GM18498 (cell line): ENCODE data around the gene PRSS53.
"Not testable (repeated sequence)": the region's sequence is repeated elsewhere in the genome, so short reads cannot be mapped to it uniquely, and the experiment has no call there.

ENCODE experiments used
- ATAC-seq: cut with Tn5 transposase; IDR thresholded peaks from one replicate; pipeline ENCODE4 v1.9.1; 2021; ENCODE audit warnings: mild to moderate bottlenecking, moderate library complexity; ENCODE audit not compliant: unreplicated experiment

Gene PRSS53

DNA sequence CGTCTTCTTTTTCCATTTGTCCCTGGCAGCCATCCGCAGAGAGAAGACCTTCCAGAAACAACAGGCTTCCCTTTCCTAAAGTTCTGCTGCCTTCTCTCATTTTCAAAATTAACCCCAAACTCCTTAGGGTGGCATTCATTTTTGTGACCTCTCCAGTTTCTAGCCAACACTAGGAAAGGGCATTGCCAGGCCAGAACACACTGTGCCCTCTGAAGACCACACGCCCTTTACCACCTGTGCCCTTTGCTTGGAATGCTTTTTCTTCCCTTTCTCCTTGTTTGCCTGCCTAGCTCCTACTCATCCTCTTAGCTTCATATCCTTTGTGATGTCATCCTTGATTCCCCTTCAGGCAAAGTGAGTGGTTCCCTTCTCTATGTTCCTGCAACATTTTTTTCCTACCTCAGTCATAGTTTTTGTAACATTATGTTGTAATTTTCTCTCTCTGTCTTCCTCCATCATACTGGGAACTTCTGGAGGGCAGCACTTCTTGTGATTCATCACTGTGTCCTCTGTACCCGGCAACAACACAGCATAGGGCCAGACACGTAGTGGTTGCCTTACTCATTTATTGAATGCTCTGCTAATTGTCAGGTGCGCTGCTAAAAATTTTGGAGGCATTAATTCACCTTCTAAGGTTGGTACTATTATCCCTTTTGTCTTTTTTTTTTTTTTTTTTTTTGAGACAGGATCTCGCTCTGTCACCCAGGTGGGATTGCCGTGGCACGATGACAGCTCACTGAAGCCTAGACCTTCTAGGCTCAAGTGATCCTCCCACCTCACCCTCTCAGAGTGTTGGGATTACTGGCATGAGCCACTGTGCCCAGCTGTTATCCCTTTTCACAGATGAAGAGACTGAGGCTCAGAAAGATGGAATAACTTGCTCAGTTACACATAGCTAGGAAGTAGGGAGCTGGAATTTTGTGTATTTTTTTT, 29.7 kb upstream of the PRSS53 start:
- no peak for ATAC-seq

- ATAC-seq = peak; percentile 93
Observed at GRCh38 chr16:31117384-31118222, 28.9 kb upstream of the PRSS53 start, which contains the start of gene KAT8. Gene KAT8 (plus strand): TSS chr16:31117664. CDS start chr16:31117682, 18 bp downstream.

- ATAC-seq = no peak
Observed at GRCh38 chr16:31114468-31114867, 25.7 kb upstream of the PRSS53 start.

GRCh38 chr16:31113121-31114120, 24.7 kb upstream of the PRSS53 start:
- no peak for ATAC-seq

DNA sequence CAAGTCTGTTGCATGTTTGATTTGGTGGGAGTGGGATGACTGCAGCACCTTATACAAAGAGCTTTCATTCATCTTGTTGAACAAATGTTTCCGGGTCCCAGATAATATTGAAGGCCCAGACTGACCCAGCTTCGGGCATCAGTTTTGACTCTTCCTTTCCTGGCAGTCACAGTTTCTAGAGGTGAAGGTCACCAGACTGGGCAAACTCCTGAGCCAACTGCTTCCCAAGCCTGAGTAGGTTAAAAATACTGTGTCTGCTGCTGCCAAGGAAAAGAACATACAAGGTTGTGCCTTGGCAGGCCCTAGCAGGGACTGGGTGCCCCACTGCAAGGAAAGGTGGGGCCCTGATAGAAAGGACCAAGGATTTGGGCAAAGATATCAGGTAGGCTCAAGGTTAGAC, 24.0 kb upstream of the PRSS53 start:
- ATAC-seq = no peak

GRCh38 chr16:31111881-31112466, 23.2 kb upstream of the PRSS53 start:
- no peak for ATAC-seq

DNA sequence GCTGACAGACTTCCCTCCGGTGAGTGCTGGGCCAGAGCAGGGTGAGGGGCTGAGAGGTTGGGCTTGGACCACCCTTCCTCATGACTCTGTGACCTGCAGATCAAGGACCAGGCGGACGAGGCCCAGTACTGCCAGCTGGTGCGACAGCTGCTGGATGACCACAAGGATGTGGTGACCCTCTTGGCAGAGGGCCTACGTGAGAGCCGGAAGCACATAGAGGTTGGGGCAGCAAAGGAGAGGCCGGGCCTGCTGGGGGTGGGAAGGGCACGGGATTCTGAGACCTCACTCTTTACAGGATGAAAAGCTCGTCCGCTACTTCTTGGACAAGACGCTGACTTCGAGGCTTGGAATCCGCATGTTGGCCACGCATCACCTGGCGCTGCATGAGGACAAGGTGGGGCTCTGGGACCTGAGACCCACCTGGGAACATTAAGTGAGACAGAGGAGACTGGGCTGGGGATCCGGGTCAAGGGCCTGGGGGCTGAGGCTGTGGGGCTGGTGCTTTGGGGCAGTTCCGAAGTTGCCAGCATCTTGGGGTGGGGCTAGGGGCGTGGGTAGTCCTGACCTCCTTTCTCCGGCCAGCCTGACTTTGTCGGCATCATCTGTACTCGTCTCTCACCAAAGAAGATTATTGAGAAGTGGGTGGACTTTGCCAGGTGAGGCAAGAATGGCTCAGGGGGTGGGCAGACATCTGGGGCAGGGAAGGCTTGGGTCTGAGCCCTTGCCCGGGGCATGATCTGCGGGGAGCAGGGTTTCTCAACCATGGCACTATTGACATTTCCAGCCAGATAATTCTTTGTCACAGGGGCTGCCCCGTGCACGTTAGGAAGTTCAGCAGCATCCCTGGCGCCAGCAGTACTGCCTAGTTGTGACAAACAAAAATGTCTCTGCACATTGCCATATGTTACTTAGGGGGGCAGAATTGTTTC, 21.6 kb upstream of the PRSS53 start:
- ATAC-seq = no peak

- no peak for ATAC-seq
Observed at GRCh38 chr16:31109622-31110021, 20.9 kb upstream of the PRSS53 start.

GRCh38 chr16:31108794-31109558, 20.2 kb upstream of the PRSS53 start:
- ATAC-seq = no peak

- peak; percentile 84 for ATAC-seq
Observed at GRCh38 chr16:31108035-31108793, 19.5 kb upstream of the PRSS53 start, which contains the start of gene BCKDK. Gene BCKDK (plus strand): TSS chr16:31108386. CDS start chr16:31109224, 838 bp downstream.

GRCh38 chr16:31107465-31107867, 18.7 kb upstream of the PRSS53 start:
- peak; percentile 55 for ATAC-seq

- no peak for ATAC-seq
Observed at GRCh38 chr16:31106509-31107464, 18.0 kb upstream of the PRSS53 start.

GRCh38 chr16:31105677-31106213, 17.0 kb upstream of the PRSS53 start:
- ATAC-seq = peak; percentile 36

- not testable (repeated sequence) for ATAC-seq
Observed at GRCh38 chr16:31100876-31101641, 12.3 kb upstream of the PRSS53 start.
